Islet of Langerhans (tissue), 1 donor: ENCODE data around the gene CD2AP.
"Not testable (repeated sequence)": the region's sequence is repeated elsewhere in the genome, so short reads cannot be mapped to it uniquely, and the experiment has no call there.

ENCODE experiments used
- FAIRE-seq: peaks from one replicate; lab custom pipeline; 2011; peaks lifted over from hg19 to GRCh38; lab: Jason Lieb, UNC

Gene CD2AP

DNA sequence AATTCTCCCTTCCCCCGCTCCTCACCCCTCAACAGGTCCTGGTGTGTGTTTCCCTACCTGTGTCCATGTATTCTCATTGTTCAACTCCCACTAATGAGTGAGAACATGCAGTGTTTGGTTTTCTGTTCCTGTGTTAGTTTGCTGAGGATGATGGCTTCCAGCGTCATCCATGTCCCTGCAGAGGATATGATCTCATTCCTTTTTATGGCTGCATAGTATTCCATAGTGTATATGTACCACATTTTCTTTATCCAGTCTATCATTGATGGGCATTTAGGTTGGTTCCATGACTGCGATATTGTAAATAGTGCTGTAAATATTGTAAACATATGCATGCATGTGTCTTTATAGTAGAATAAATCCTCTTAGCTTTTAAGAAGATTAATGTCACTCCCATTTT is 89.0 kb downstream of the CD2AP start:
- FAIRE-seq, result not testable (repeated sequence)

- FAIRE-seq, result no peak
Observed at GRCh38 chr6:47567586-47567985, 90.0 kb downstream of the CD2AP start.

GRCh38 chr6:47571488-47571887 is 93.9 kb downstream of the CD2AP start:
- no peak for FAIRE-seq

DNA sequence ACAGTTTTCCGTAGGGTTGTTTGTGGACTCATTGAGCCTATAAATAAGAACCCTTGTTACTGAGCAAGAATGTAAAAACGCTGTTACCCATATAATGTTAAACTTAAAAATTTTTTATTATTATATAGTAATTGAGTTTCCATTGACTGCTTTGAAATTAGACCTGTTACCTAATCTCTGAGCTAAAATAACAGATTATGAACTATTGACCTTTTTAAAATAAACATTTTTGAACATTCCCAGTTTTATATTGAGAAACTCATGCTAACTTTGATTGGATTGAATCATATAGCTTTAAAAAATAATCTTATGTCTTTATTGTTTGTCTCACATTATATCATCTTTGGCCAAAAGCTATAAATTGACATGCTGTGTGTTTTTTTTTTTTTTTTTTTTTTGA is 95.5 kb downstream of the CD2AP start:
- no peak for FAIRE-seq

DNA sequence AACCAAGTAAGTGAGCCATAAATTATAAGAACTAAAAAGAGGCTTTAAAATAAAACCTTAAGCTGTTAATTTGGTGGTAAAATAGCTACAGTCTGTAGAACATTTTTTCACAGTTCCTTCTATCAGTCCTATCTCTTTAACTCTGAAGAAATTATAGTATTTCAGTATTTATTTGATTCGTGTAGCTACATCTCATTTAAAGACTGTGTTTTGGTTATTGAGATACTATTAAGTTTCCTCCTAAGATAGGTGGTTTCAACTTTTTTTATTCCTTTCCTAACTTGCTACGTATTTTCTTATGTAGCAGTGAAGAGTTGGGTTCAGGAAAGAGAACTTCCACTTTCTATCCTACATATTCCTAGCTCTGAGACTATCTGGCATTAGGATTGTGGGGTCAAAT is 97.2 kb downstream of the CD2AP start:
- peak; percentile 17 for FAIRE-seq

DNA sequence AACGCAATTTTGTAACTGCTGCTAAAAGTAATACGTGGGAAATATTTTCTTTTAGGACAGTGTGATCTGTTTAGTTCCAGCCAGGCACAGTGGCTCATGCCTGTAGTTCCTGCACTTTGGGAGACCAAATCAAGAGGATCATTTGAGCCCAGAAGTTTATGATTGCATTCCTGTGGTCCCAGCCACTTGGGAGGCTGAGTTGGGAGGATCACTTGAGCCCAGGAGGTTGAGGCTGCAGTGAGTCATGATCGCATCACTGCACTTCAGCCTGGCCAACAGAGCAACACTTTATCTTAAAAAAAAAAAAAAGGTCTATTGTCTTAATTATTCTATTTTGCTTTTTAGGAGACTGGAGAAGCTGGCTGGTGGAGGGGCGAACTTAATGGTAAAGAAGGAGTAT is 101.5 kb downstream of the CD2AP start:
- no peak for FAIRE-seq

GRCh38 chr6:47581591-47581990 is 104.0 kb downstream of the CD2AP start:
- FAIRE-seq, result no peak

- no peak for FAIRE-seq
Observed at GRCh38 chr6:47587493-47587892, 109.9 kb downstream of the CD2AP start.

DNA sequence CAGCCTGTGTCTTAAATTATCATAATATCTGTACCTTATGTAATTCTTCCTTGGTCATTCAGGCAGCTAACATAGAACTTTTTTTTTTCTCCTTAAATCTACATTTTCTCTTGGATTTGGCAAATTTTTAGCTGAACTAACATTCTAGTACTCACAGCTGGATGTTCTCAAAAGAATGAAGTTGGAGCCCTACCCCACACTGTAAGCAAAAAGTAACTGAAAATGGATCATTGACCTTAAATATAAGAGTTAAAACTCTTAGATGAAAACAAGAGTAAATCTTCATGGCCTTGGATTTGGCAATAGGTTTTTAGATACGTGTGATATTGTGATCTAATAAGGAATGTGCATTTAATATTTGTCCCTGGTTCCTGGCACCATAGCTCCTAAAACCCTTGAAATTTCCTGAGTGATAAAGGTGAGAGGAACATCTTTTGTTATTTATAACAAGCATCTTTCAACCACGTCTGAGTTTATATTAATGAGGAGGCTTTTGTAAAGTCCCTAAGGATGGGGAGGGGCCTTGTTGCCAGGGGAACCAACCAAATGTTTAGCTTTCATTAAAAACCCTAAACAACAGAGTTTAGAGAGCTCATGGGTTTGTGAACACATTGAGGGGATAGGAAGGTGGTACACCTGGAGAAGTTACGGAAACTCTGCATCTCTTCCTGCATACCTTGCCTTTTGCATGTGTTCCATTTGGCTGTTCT is 114.7 kb downstream of the CD2AP start:
- no peak for FAIRE-seq

DNA sequence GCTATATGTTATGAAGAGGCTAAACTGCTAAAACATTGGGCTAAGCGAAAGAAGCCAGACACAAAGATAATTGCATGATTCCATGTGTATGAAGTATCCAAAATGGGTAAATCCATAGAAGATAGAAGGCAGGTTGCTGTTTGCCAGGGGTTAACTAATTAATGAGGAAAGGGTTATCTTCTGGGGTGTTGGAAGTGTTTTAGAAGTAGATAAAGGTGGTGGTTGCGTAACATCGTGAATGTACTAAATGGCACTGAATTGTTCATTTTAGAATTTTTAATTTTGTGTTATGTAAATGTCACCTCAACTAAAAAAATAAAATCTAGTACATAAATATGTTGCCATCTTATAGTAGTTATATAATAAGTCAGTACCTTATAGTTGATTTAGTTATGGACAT is 116.4 kb downstream of the CD2AP start:
- no peak for FAIRE-seq

- no peak for FAIRE-seq
Observed at GRCh38 chr6:47595785-47596184, 118.2 kb downstream of the CD2AP start.

DNA sequence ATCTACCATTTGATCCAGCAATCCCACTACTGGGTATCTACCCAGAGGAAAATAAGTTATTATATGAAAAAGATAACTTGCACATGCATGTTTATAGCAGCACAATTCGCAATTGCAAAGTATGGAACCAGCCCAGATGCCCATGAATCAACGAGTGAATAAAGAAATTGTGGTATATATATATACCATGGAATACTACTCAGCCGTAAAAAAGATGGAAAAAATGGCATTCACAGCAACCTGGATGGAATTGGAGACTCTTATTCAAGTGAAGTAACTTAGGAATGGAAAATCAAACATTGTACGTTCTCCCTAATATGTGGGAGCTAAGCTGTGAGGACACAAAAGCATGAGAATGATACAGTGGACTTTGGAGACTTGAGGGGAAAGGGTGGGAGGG is 120.8 kb downstream of the CD2AP start:
- FAIRE-seq, result no peak

DNA sequence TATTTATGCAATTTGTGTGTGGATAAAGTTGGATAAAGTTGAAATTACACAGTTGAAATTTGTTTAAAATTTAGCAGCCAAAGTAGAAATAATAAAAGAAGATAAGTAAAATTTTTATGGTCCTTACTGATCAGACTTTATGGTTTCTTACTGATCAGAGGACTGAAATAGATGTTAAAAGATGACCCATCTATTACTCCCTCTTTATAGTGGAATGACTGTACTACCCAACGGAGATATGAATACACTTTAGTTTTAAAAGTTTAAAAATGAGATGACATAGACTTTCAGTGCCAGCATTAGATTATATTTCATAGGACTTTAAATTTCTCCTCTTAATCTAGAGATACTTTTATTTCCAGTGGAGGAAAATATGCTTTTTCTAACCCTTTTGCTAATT is 121.9 kb downstream of the CD2AP start:
- FAIRE-seq, result no peak

GRCh38 chr6:47603227-47603626 is 125.6 kb downstream of the CD2AP start:
- no peak for FAIRE-seq

- peak; percentile 73 for FAIRE-seq
Observed at GRCh38 chr6:47603995-47604394, 126.4 kb downstream of the CD2AP start.

- FAIRE-seq, result no peak
Observed at GRCh38 chr6:47621838-47622449, 144.4 kb downstream of the CD2AP start.

GRCh38 chr6:47626782-47627181 is 149.2 kb downstream of the CD2AP start:
- no peak for FAIRE-seq

- FAIRE-seq, result no peak
Observed at GRCh38 chr6:47628448-47629272, 151.1 kb downstream of the CD2AP start.

GRCh38 chr6:47629954-47630353 is 152.4 kb downstream of the CD2AP start:
- FAIRE-seq, result no peak

DNA sequence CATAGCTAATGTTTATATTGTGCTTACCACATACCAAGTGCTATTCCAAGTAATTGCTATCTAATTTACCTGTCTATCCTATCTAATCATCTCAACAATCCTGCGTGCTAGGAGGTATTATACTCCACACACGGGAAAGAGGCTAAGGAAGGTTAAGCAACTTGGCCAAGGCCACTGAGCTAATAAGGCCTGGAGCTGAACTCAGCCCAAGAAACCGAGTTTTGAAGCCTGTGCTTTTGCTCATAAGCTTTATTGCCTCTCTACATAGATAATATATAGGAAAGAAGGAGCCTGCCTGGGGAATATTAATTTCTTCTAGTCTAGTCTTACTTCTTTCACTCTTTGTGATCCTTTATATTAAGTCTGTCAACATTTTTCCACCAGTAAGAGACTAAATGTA is 153.0 kb downstream of the CD2AP start:
- no peak for FAIRE-seq

DNA sequence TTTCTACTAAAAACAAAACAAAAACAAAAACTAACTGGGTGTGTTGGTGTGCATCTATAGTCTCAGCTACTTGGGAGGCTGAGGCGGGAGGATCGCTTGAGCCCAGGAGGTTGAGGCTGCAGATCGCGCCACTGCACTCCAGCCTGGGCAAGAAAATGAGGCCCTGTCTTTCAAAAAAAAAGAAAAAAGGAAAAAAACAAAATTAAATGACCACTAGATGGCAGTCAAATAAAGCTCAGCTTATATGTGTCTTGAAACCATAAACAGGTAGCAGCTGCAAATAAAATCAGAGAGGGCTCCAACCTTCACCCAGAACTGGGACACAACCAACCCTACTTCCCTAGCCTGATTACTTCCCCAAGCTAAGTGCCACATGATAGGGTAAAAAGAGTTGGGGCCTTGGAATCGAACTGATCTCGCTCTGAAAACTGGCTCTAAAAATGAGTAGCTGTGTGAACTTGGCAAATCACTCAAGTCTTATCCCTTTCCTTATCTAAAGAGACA is 153.7 kb downstream of the CD2AP start:
- FAIRE-seq, result peak; percentile 99

GRCh38 chr6:47631797-47632196 is 154.2 kb downstream of the CD2AP start:
- FAIRE-seq, result no peak

GRCh38 chr6:47633141-47633540 is 155.6 kb downstream of the CD2AP start:
- no peak for FAIRE-seq
